MM.1S (cell line): ENCODE results near the gene KCNG2.

Experiments
- DNase-seq: peaks from one replicate; pipeline ENCODE4 v3.0.0-alpha.2; 2015
- H2AFZ ChIP-seq: fragments of 300-600 bp; sonication (generic); 2 replicates; pipeline ENCODE4 v1.6.0; 2016; ENCODE audit warnings: antibody characterized with exemption, low read length
- H3F3A ChIP-seq: fragments of 300-600 bp; sonication (generic); 2 replicates; pipeline ENCODE4 v1.6.1; 2016; ENCODE audit warnings: mild to moderate bottlenecking, antibody characterized with exemption, low read length, moderate library complexity, mixed read lengths; ENCODE audit not compliant: insufficient read depth
- H3K27ac ChIP-seq: fragments of 300-600 bp; sonication (generic); 2 replicates; pipeline ENCODE4 v1.5.1; 2016; ENCODE audit warnings: mild to moderate bottlenecking, low read length
- H3K27me3 ChIP-seq: fragments of 300-600 bp; sonication (generic); replicated peaks from 2 replicates; pipeline ENCODE4 v1.6.0; 2016; ENCODE audit warnings: low read length; ENCODE audit not compliant: insufficient read depth
- H3K36me3 ChIP-seq: fragments of 300-600 bp; sonication (generic); replicated peaks from 2 replicates; pipeline ENCODE4 v1.6.1; 2016; ENCODE audit warnings: mild to moderate bottlenecking, low read length, mixed read lengths; ENCODE audit not compliant: insufficient read depth
- H3K4me1 ChIP-seq: fragments of 300-600 bp; sonication (generic); 2 replicates; pipeline ENCODE4 v1.6.1; 2016; ENCODE audit warnings: low read length, mixed read lengths
- H3K4me2 ChIP-seq: fragments of 300-600 bp; sonication (generic); 2 replicates; pipeline ENCODE4 v1.6.0; 2016; ENCODE audit warnings: low read depth, low read length
- H3K4me3 ChIP-seq: fragments of 300-600 bp; sonication (generic); 2 replicates; pipeline ENCODE4 v1.5.1; 2016; ENCODE audit warnings: low read length, mixed read lengths
- H3K79me2 ChIP-seq: fragments of 300-600 bp; sonication (generic); 2 replicates; pipeline ENCODE4 v1.6.1; 2016; ENCODE audit warnings: mixed run types, low read length, mixed read lengths
- H3K9ac ChIP-seq: fragments of 300-600 bp; sonication (generic); 2 replicates; pipeline ENCODE4 v1.6.1; 2016; ENCODE audit warnings: low read length, mixed read lengths
- H3K9me2 ChIP-seq: fragments of 300-600 bp; sonication (generic); replicated peaks from 2 replicates; pipeline ENCODE4 v1.6.1; 2016; ENCODE audit warnings: mild to moderate bottlenecking, low read length, mixed read lengths; ENCODE audit not compliant: insufficient read depth
- H3K9me3 ChIP-seq: fragments of 300-600 bp; sonication (generic); replicated peaks from 2 replicates; pipeline ENCODE4 v1.6.1; 2016; ENCODE audit warnings: mild to moderate bottlenecking, low read length, mixed read lengths; ENCODE audit not compliant: insufficient read depth
- H4K20me1 ChIP-seq: fragments of 300-600 bp; sonication (generic); 2 replicates; pipeline ENCODE4 v1.6.1; 2016; ENCODE audit warnings: mild to moderate bottlenecking, low read length, moderate library complexity, mixed read lengths; ENCODE audit not compliant: insufficient read depth
- EZH2 ChIP-seq: fragments of 300-600 bp; sonication (generic); optimal IDR thresholded peaks from 2 replicates; pipeline ENCODE3; 2017; ENCODE audit warnings: low read depth, mild to moderate bottlenecking, antibody characterized with exemption, low read length, mixed read lengths
- EZH2phosphoT487 ChIP-seq: fragments of 300-600 bp; sonication (generic); IDR thresholded peaks from 2 replicates; pipeline ENCODE4 v1.6.1; 2018; ENCODE audit warnings: antibody characterized with exemption, low read length
- TF ChIP-seq, protein P1 (sequence below): fragments of 300-600 bp; sonication (generic); IDR thresholded peaks from 2 replicates; pipeline ENCODE4 v1.5.1; 2016; ENCODE audit warnings: antibody characterized with exemption, low read length, mixed read lengths

Gene KCNG2

DNA sequence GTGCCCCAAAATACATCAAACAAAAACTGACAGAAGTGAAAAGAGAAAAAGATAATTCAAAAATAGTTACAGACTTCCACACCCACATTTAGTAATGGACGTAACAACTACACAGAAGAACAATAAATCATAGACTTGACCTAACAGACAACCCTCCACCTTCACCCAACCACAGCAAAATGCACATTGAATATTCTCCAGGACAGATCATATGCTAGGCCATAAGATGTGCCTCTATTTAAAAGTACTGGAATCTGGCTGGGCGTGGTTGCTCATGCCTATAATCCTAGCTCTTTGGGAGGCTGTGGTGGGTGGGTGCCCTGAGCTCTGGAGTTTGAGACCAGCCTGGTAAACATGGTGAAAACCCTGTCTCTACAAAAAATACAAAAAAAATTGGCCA is 133.7 kb downstream of the KCNG2 start:
- H3K27me3 ChIP-seq, result no peaks in the 10 kb centered on the region
- no peak overlapping the region for H3K4me2 ChIP-seq
- DNase-seq, result no peak
- 0 out of 2 replicates have a peak, but pooled peaks cover 3% of the 10 kb centered on the region for H3K9me3 ChIP-seq
- no peaks in the 10 kb centered on the region for H3K9me2 ChIP-seq
- no peaks in the 10 kb centered on the region for H3K4me1 ChIP-seq
- no peaks in the 10 kb centered on the region for H4K20me1 ChIP-seq
- no peak overlapping the region for H2AFZ ChIP-seq
- H3F3A ChIP-seq, result no peaks in the 10 kb centered on the region
- H3K4me3 ChIP-seq, result no peak overlapping the region
- H3K27ac ChIP-seq, result no peak overlapping the region
- H3K9ac ChIP-seq, result no peak overlapping the region
- H3K79me2 ChIP-seq, result peaks cover 14% of the 10 kb centered on the region
- H3K36me3 ChIP-seq, result peaks cover 7% of the 10 kb centered on the region; the same call in 1 of the 2 replicates
- no peak for TF ChIP-seq EZH2
- no peak for TF ChIP-seq EZH2phosphoT487
- TF ChIP-seq, protein P1, sequence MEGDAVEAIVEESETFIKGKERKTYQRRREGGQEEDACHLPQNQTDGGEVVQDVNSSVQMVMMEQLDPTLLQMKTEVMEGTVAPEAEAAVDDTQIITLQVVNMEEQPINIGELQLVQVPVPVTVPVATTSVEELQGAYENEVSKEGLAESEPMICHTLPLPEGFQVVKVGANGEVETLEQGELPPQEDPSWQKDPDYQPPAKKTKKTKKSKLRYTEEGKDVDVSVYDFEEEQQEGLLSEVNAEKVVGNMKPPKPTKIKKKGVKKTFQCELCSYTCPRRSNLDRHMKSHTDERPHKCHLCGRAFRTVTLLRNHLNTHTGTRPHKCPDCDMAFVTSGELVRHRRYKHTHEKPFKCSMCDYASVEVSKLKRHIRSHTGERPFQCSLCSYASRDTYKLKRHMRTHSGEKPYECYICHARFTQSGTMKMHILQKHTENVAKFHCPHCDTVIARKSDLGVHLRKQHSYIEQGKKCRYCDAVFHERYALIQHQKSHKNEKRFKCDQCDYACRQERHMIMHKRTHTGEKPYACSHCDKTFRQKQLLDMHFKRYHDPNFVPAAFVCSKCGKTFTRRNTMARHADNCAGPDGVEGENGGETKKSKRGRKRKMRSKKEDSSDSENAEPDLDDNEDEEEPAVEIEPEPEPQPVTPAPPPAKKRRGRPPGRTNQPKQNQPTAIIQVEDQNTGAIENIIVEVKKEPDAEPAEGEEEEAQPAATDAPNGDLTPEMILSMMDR, result no peak

DNA sequence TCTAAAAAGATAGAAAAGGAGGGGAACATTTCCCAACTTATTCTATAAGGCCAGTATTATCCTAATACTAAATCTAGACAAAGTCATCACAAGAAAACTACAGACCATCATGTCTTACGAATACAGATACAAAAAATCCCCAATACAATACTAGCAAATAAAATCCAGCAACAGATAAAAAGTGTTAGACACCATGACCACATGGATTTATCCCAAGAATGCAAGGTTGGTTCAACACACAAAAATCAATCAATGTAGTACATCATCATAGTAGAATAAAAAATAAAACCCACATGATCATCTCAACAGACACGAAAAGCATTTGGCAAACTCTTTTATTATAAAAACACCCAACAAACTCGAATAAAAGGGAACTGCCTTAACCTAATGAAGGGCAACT is 135.2 kb downstream of the KCNG2 start:
- H3K9ac ChIP-seq, result no peak overlapping the region
- no peak overlapping the region for H3K27ac ChIP-seq
- 0 out of 2 replicates have a peak, but pooled peaks cover 3% of the 10 kb centered on the region for H3K9me3 ChIP-seq
- no peaks in the 10 kb centered on the region for H3K4me1 ChIP-seq
- no peaks in the 10 kb centered on the region for H3F3A ChIP-seq
- peaks cover 22% of the 10 kb centered on the region for H3K79me2 ChIP-seq
- peaks cover 7% of the 10 kb centered on the region; the same call in 1 of the 2 replicates for H3K36me3 ChIP-seq
- H3K4me2 ChIP-seq, result no peak overlapping the region
- DNase-seq, result no peak
- no peaks in the 10 kb centered on the region for H4K20me1 ChIP-seq
- TF ChIP-seq EZH2phosphoT487 (no peak), EZH2 (no peak)
- TF ChIP-seq, protein P1, result no peak
- H3K27me3 ChIP-seq, result no peaks in the 10 kb centered on the region
- no peaks in the 10 kb centered on the region for H3K9me2 ChIP-seq
- H2AFZ ChIP-seq, result no peak overlapping the region
- no peak overlapping the region for H3K4me3 ChIP-seq

DNA sequence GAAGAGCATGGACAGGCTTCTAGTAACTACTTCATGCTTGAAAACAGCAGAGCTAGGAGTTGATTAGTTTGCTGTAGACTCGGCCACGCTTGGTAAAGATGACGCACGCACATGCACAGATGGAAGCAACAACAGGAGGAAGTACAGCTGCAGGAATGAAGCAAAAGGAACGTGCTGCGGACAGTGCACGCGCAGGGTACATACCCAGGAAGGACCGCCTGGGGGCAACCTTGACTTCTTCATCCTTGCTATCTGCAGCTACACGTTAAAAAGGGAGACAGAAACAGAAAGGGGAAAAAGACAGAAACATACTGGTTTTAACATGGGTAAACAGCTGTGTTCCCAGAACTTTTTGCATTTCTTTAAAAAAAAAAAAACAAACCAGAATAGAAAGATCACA is 136.0 kb downstream of the KCNG2 start:
- H3K9me3 ChIP-seq, result 0 out of 2 replicates have a peak, but pooled peaks cover 3% of the 10 kb centered on the region

More for the DNA sequence above, 136.0 kb downstream of the KCNG2 start:
- peaks cover 4% of the 10 kb centered on the region; the same call in 1 of the 2 replicates for H3K36me3 ChIP-seq
- no peak overlapping the region for H2AFZ ChIP-seq
- TF ChIP-seq EZH2, result no peak
- TF ChIP-seq, protein P1, result no peak
- no peak for TF ChIP-seq EZH2phosphoT487
- H3K27ac ChIP-seq, result no peak overlapping the region
- DNase-seq, result no peak
- no peaks in the 10 kb centered on the region for H3K27me3 ChIP-seq
- no peak overlapping the region for H3K4me3 ChIP-seq
- no peaks in the 10 kb centered on the region for H4K20me1 ChIP-seq
- H3K4me1 ChIP-seq, result no peaks in the 10 kb centered on the region
- no peak overlapping the region for H3K9ac ChIP-seq
- H3K79me2 ChIP-seq, result peaks cover 20% of the 10 kb centered on the region
- H3K4me2 ChIP-seq, result no peak overlapping the region
- no peaks in the 10 kb centered on the region for H3K9me2 ChIP-seq
- H3F3A ChIP-seq, result no peaks in the 10 kb centered on the region
